Stimulated activated CD4-positive, alpha-beta T cell treated with anti-CD3 and anti-CD28 coated beads, Interleukin-2, amount 100 ng/mL, for 4 hours (primary cell): ENCODE data around the gene KAT6B.

Experiments used
- DNase-seq: peaks from one replicate; pipeline ENCODE4 v3.0.0-alpha.2; 2020; ENCODE audit warnings: low read depth

KAT6B gene

DNA sequence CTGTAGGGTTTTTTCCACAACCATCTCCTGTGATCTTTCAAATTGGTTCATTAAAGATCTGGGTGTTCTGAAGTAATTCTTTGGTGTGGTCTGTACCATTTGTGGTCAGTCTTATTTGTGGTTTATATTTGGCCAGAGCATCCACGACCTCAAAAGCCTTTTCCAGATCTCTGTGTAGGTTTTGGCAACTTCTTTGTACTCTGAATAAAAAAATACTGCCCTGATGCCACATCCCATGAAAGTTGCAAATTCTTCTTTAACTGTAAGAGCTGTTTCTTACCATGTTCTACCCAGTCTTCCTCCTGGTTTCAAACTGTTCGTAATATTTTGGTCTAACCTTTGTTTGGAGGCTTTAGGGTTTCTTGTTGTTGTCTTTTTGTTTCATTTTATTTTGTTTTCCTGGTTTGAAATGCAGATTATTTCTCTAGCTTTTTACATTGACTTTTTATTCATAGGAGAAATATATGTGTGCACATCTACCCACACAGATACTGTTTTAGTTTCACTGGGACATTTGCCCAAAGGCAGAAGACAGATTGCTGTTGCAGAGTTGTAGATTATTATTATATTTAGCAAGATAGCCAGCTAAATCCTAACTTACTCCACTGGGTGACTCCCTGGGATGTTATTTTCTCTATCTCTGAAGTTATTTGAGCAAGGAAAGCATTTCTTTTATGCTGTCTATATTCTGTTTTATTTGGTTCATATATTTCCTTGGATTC is 161.8 kb downstream of the KAT6B start:
- DNase-seq = no peak

GRCh38 chr10:74988832-74989561 is 162.6 kb downstream of the KAT6B start:
- no peak for DNase-seq

DNA sequence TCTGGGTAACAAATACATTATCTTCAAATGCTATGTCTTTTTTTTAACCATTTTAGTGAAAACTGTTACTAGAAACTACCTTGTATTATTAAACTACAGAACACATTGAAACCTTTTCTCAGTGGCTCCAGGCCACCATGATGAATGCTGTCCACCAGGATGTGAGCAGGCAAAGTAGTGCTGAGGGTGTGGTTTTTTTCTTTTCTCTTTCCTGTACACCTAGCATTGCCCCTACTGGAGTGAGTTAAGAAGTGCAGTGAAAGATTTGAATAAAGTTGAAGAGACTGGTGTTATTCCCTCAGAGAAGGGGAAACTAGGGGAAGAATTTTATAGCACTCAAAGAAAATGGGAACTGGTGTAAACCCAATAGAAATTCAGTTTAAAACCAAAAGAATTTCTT is 165.0 kb downstream of the KAT6B start:
- DNase-seq = no peak

DNA sequence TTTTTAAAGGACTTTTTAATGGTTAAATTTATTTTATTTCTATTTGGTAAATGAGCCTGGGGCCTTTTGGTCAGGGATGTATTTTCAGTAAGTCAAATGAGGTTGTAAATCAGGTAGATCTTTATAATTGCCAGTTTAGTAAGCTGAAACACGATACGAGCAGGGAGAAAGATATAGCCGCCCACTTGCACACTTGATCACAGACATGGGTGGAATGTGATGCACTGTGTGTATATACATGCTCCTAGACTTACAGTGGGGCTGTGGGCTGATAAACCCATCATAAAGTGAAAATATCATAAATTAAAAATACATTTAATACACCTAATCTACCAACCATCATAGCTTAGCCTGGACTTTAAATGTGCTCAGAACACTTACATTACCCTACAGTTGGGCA is 165.7 kb downstream of the KAT6B start:
- DNase-seq = no peak

DNA sequence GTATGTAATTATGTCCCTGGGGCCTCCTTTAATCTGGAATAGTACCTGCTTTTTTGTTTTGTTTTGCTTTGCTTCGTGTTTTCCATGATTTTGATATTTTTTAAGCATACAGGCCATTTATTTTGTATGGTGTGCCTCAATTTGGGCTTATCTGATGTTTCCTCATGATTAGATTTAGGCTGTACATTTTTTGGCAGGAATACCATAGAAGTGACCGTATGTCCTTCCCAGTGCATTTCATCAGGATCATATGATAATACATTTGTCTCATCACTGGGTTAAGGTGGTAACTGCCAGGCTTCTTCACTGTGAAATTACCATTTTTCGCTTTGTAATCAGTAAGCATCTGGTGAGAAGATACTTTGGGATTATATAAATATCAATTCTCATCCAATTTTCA is 167.2 kb downstream of the KAT6B start:
- no peak for DNase-seq

GRCh38 chr10:74994854-74995253 is 168.5 kb downstream of the KAT6B start:
- no peak for DNase-seq

DNA sequence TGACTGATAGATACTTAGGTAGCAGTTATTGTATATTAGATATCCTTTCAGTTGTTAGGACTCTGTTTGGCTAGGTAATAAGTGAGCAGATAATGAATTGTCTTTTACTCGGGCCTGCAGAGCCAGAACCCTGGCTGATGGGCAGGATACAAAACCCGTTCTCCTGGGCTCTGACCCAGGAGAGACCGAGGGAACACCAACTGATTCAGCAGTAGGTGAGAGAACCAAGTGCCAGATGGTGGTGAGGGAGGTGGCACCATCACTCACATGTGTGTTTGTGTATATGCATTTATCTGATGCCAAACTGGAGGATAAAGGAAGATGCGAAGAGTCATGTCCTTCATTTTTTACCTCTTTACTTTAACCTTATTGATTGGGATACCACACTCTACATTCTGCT is 169.4 kb downstream of the KAT6B start:
- no peak for DNase-seq

- no peak for DNase-seq
These were observed 170.8 kb downstream of the KAT6B start for GRCh38 chr10:74997163-74997562.

DNA sequence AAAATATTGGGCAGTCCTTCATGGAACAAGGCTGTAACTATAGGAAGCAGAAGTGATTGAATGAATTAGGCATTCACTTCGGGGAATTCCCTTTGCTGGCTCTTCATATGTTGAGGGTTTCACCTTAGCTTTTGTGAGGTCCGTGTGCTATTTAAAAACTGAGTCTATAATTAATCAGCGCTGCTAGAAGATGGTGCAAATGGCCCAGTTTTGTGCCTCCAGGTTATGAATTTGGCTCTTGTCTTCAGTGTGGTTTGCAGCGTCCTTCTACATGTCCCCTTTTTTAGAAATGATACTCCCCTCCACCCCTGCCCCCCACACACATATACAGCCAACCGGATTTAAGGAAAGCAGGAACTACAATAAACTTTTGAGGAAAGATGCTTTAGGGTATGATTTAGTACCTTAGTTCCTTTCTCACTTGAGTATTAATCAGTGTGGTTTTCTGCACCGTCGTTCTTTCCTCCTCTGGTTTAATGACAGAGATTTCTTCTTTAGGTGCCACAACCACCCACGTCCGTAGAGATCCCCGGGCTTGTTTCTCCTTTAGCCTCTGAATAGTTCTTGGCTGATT is 174.4 kb downstream of the KAT6B start:
- no peak for DNase-seq

DNA sequence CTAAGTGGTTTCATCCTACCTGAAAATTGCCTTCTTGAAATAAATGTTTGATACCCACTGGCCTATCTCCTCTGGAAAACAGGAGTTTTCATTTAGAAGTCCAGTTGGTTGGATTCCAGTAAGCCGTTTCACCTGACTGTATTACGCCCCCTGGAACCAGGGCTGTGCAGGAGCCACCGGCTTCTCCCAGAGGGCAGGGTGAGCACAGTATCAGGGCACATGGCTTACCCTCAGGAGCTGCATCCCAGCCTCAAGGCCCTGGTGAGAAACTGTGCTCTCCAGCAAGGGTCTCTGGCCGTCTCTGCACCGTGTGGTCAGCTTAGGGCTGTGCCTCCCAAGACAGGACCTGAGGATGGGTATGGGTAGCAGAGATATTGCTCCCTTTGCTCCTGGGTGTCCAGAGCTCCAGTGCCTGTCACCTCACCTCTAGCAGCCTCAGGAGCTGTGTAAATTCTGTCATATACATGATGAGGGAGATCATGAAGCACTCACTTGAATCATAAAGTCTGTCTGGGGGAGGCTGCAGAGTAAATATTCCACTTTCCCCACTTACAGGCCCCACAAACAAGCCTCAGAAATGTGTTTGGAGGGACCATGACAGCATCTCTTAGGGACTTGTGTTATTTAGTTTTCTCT is 175.4 kb downstream of the KAT6B start:
- DNase-seq = no peak

DNA sequence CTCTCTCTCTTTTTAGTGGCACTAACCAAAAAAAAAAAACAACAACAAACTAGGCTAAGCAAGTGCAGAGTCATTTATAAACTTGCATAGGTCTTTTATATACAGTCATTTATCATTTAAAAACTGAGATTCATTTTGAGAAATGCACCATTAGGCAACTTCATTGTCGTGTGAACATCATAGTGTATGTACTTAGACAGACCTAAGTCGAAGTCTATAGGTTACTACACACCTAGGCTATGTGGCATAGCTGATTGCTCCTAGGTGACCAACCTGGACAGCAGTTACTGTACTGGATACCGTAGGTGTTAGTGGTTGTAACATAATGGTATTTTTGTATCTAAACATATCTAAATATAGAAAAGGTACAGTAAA is 175.9 kb downstream of the KAT6B start:
- DNase-seq = no peak

DNA sequence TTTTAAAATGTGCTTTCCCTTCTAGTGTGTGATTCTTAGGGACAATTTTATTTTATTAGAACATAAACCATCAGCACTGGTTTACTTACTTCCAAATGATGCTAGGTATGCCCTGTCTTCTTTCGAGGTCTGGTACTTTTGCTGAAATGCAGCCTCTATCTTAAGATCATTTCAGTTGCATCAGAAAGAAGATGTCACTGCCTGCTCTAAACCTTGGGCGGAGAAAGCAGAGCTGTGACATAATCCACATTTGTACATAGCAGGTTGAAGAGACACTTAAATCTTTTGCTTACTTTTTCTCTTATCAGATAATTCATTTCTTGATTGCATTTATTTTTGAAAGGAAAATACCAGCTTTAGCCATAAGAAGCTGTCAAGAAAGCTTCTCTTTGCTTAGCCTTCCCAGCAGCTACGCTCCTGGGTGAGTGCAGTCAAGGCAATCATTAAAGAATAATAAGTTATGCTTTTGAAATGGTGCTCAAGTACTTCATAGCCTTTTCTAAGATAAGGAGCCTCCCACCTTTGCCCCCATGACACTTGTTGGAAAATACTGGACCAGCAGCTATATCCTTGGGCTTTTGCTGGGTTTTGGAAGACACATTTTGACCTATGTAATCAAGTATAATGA is 176.7 kb downstream of the KAT6B start:
- DNase-seq = no peak

DNA sequence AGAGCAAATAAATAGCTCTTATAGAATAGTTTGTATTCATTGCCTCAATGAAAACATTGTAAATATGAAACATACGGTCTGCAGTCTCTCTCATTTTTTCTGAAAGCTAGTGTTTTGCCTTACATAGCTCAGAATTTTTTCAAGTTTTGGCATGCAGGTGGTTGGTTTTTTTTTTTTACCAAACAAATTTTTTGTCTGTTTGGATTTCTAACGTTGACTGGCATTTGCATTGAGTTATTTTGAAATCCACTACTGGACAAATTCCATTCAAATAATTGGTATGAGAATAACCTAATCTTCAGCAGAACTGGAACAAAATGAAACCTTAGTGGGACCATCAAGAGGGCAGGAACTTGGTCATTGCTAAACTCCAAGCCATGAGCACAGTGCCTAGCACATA is 177.5 kb downstream of the KAT6B start:
- no peak for DNase-seq

GRCh38 chr10:75007646-75008045 is 181.2 kb downstream of the KAT6B start:
- DNase-seq = no peak

GRCh38 chr10:75008952-75009351 is 182.6 kb downstream of the KAT6B start:
- DNase-seq = no peak

DNA sequence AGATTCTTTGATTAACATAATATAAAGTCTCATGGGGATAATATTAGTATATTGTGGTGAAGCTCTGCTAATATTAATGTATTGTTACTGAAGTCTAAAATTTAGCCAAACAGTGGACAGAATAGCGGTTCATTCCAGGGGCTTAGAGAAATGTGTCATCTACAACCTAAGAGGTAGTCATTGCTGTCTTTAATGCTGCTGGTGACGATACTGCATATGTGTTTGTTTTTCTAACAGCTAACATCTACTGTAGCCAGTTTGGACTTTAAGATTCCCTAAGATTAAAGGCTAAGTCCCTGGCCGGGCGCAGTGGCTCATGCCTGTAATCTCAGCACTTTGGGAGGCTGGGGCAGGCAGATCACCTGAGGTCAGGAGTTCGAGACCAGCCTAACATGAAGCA is 183.0 kb downstream of the KAT6B start:
- no peak for DNase-seq

DNA sequence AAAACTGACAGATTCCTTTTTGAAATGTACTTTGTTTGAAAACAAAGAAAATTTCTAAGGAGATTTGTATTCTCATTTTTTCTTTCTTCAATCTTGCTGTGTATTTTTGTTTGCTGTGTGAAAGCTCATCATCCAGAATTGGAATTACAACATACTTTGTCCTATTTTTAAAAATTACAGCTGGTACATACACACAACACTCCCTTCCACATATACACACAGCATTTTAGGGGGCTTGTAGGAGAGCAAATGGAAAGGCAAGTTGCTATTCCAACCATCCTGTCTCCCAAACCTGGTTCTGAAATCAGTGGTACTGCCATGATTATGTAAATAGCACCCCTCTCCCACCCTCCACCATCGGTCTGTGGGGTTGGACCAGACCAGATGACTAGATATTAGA is 184.0 kb downstream of the KAT6B start:
- DNase-seq = no peak

DNA sequence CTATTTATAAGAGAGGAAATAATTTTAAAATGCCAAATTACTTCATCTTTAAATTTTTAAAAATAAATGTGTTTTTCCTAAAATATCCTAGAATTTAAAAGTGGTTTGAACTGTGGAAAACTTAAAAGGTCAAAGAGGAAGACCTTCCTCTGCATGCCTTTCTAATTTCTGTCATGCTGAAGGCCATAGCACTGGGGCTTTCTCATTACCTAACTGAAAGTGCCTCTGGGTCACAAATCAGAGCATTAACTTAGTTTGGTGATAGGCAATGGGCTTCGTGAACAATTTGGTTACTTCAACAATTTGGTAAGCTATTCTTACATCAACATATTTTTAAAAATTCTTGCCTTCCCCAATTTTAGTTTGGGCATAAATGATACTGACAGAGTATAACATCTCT is 184.8 kb downstream of the KAT6B start:
- DNase-seq = no peak

GRCh38 chr10:75012471-75012870 is 186.1 kb downstream of the KAT6B start:
- DNase-seq = no peak

DNA sequence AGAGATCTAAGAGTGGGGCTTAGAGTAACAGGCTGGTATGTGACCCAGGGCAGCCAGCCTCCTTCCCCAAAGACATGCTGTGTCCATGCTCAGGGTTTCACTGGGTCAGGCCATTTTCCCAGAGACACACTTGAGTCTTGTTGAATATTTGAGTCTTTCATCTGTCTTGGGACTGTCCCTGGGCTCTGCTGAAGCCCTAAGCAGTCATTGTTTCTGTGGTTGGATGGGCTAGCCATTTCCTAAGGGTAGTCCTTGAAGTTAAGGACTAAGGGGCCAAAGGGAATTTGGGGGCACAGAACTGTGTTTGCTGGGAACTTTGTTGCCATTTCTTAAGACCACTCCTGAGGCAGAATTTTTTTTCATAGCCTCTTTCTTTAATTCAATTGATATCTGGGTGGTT is 186.6 kb downstream of the KAT6B start:
- no peak for DNase-seq

- no peak for DNase-seq
These were observed 187.1 kb downstream of the KAT6B start for GRCh38 chr10:75013522-75013921.

DNA sequence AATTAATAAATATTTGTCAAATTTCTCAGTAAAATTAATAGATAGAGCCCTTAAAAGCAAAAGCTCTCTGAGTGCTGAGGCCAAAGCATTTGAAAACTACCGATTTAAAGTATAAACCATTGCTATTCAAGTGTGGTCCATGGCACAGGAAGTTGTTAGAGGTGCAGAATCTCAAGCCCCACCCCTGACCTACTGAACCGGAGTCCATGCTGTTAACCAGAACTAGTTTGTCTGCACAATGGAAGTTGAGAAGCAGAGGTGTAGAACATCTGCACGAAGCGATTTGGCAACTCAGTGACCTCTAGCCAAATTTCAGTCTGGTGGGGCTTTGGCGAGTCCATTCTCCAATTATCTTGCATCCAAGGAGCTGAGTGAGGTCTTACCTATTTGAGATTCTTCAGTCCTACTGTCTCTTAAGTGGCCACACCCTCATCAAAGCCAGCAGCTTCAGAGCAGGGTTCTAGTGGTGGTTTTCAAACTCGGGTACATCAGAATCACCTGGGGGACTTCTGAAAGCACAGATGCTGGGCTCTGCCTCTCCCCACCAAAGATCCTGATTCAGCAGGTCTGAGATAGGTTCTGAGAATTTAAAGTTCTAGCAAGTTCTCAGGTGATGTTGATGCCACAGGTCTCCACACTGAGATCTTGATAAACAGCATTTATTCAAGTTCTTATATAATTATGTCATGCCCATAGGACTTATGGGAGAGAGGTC is 188.3 kb downstream of the KAT6B start:
- no peak for DNase-seq
